Left lobe of liver (tissue), 2 donors: ENCODE data around the gene RAMP2. TPM values are rescaled to one million over a fixed set of nuclear protein-coding genes. Genes with fewer than 3 reads are reported as not detected.
"Not testable (repeated sequence)": the region's sequence is repeated elsewhere in the genome, so short reads cannot be mapped to it uniquely, and the experiment has no call there.

Experiments used
- ATAC-seq: fragments of 200-7000 bp; cut with Tn5 transposase; one replicate; pipeline ENCODE4 v1.9.1; 2020; ENCODE audit warnings: mild to moderate bottlenecking, moderate library complexity
- DNase-seq: peaks from one replicate; pipeline ENCODE4 v3.0.0-alpha.2; 2020; ENCODE audit warnings: low spot score
- total RNA-seq: library from RNA; stranded (reverse); gene quantifications from one replicate; pipeline ENCODE4 v1.2.1, GENCODE V29; 2021
- donor health status: DM: no; HTN: no; CAD: no; lungs with moderate emphysema.
- donor health status: DM: no; HTN: yes; CAD: no.

Gene RAMP2, protein sequence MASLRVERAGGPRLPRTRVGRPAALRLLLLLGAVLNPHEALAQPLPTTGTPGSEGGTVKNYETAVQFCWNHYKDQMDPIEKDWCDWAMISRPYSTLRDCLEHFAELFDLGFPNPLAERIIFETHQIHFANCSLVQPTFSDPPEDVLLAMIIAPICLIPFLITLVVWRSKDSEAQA
- total RNA-seq = 3.4 TPM

DNA sequence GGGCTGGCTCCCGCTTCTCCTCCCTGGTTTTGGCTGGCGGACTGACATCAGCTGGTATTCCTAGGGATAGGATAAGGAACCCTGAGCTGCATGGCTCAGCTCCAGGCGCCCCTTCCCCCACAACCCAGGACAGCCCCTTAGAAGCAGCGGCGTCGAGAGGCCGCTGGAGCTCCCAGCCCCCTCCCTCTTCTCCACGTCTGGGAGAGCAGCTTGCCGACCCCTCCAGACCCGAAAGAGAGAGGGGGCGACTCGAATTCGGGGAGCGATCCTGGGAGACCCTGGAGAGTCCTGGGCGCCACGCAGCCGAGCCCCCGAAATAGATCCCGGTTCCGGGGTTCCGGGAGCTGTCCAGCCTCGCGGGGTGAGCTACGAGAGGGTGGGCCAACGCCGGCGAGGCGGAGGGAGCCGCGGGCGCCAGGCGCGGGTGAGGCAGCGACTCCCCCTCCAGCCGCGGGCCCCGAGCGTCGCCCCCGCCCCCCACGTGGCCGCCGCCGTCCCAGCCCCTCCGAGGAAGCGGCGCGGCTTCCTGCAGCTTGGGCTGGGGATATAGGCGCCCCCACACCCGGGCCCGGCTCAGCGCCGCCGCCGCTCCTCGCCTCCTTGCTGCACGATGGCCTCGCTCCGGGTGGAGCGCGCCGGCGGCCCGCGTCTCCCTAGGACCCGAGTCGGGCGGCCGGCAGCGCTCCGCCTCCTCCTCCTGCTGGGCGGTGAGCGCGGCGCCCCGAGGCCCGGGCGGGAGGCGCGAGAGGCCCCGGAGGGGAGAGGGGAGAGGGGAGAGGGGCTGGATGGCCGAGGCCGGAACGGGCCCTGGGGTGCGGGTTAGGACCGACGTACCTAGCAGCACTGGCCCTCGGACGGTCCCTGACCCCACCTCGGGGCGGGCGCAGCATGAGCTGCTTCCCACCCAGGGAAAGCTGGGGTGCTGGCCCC, at the start of gene RAMP2:
Gene RAMP2 (plus strand): TSS at position 576 of the 930 bp plus-strand sequence. CDS start 35 bp downstream, at position 611.
- no peak for DNase-seq
- peak; percentile 51 for ATAC-seq

DNA sequence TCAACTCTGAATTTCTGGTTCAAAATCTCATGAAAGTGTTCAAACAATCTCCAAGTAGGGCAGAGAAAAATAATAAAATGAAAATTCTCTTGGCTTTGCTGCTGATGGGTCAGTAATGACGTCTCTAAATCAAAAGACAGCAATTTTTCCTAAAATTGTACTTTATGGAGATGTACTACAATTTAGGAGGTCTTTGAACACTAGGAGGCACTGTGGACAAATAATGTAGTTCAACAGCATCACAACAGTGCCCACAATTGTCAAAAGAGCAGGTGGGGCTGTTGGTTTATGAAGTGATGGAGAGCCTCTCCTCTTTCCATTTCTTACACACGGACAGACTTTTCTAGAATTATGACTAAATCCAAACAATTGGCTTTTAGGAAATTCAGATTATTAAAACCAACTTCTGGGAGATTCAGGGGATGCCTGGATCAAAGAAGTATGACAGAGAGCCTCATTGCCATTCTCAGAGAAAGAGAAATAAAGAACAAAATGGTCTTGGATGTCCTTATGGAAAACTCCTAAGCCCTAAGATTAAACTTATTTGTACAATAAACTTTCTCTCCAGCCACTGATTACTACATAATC, 39.9 kb upstream of the RAMP2 start:
- DNase-seq = no peak
- ATAC-seq = peak; percentile 92

DNA sequence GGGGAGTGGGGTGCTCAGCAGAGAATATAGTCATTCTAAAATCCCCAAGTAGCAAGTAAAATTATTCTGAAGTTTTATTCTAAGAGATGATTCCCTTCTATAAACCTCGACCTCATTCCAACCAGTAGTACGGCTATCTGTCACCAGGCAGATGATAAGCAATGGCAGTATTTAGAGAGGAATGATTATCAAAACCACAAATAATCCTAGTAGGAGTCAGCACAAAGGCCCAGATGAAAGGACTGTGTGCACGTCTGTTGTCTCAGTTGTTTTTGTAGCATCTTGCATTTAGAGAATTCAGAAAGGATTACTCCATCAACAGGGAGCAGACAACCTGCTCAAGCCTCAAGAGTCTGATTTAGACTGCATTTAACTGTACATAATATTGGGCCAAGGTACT, 37.4 kb upstream of the RAMP2 start:
- ATAC-seq (no peak), DNase-seq (no peak)

DNA sequence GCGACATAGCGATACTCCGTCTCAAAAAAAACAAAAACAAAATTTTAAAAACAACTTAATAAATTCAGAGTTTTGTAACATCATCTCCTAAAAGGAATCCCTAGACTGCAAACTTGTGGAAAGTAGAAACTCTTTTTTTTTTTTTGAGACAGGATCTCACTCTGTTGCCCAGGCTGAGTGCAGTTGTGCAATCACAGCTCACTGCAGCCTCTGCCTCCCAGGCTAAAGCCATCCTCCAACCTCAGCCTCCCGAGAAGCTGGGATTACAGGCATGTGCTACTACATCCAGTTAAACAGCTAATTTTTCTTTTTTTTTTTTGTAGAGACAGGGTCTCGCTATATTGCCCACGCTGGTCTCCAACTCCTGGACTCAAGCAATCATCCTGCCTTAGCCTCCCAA, 35.9 kb upstream of the RAMP2 start:
- DNase-seq = no peak
- ATAC-seq = no peak

DNA sequence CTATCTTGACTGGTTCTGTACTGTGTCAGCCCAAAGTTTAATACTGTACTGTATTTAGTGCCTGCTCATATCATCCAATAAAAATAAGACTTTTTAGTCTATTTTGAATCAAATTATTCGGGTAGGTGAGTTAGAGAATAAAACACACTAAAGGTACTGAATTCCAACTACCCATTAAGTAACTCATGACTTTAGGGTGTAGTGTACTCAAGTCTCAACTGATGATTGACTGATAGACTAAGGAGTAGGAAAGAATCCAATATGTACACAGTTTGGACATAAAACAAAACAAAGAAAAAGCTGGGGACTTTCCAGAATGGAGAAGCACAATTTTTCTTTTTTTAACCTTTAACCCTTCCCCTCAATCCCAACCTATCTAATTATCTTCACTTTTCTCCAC, 20.3 kb upstream of the RAMP2 start:
- DNase-seq (no peak), ATAC-seq (no peak)

DNA sequence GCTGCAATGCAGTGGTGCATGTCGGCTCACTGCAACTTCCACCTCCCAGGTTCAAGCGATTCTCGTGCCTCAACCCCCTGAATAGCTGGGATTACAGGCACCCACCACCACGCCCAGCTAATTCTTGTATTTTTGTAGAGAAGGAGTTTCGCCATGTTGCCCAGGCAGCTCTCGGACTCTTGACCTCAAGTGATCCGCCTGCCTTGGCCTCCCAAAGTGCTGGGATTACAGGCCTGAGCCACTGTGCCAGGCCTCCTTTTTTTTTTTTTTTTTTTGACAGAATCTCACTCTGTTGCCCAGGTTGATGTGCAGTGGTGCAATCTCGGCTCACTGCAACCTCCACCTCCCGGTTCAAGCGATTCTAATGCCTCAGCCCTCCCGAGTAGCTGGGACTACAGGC, 18.1 kb upstream of the RAMP2 start:
- ATAC-seq, DNase-seq: not testable (repeated sequence)

DNA sequence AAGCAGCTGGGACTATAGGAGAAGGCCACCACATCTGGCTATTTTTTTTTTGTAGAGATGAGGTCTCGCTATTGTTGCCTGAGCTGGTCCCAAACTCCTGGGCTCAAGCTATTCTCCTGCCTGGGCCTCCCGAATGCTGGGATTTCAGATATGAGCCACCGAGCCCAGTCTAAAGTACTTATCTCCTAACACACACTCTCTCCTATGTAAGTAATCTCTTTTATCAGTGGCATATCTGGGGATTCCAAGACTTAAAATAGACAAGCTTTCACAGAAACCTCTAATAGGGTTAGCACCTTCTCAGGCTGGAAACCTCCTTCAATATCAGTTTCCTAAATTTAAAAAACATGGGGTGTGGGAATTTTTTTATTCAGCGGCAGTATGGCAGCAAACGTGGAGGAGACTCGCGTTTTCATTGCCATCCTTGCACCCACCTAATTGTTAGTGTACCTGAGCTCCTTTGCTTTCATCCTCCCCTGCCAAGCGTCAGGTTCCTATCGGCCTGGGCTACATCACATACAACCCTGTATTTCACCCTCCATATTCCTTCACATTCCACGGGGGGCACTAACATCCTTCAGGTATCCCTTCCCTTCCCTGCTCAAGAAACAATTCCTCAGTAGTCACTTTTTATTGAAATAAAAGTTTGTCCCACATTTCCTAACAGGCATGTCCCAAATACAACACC, 17.3 kb upstream of the RAMP2 start:
- ATAC-seq = no peak

DNA sequence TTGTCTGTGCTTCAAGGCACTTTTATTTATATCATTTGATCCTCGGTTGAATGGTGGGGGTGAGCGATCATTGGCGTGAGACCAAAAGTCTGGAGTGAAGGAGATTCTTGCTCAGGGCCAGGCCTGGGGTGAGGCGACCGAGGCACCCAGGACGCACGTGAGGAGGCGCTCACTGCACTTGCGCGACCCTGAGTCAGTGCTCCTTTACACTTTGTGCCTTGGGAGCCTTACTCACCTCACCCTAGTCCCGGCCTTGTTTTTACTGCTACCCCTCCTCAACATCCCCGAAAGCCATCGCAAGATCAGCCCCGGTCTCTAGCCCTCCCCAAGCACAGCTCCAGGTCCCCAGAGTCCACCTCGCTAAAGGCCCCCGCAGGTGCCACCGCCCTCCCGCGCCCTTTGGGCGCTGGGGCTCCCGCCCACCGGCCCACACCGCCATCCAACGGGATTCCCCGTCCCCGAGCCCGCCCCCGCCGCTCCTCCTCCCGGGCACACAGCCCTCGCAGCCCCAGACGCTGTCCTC, 16.7 kb upstream of the RAMP2 start:
- peak; percentile 88 for DNase-seq
- ATAC-seq = peak; percentile 91

More for the DNA sequence above, 17.3 kb upstream of the RAMP2 start:
- DNase-seq = no peak

DNA sequence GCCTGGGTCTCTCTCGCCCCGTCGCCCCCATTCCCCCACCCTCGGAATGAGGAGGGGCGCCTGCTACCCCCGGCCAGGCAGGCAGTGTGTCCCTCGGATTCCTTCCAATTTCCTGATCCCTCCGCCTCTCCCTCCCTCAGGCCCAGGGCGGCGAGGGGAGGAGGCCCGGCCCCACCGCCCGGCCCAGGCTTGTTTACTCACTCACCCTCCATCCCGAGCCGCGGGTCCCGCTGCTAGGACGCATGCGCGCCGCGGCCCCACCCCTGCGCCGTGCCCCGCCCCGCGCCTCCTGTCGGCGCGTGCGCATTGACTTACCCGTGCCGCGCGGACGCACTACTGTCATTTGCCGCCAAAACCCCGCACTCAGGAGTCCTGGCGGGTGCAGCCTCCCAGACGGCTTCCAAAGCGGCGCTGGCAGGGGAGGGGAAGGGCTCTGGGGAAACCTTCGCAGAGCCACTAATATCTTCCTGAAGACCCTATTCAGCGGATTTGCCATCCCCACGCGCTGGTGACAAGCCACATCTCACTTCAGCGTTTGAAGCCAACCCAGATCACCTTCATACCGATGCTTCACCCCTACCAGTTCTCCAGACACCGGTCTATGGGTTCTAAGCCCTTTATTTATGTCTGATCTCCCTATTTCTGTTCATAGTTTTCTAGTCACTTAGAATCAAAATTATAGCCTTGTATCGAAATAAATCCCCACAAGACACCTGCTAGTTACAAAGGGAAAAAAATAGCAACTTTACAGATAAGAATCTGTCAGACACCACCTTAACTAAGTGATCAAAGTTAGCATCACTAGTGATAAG, 16.0 kb upstream of the RAMP2 start, which contains the start of gene EZH1:
Gene EZH1 (minus strand): TSS at position 235 of the 812 bp plus-strand sequence. CDS start 16,099 bp downstream, outside the sequence.
- peak; percentile 93 for DNase-seq
- ATAC-seq = peak; percentile 90

DNA sequence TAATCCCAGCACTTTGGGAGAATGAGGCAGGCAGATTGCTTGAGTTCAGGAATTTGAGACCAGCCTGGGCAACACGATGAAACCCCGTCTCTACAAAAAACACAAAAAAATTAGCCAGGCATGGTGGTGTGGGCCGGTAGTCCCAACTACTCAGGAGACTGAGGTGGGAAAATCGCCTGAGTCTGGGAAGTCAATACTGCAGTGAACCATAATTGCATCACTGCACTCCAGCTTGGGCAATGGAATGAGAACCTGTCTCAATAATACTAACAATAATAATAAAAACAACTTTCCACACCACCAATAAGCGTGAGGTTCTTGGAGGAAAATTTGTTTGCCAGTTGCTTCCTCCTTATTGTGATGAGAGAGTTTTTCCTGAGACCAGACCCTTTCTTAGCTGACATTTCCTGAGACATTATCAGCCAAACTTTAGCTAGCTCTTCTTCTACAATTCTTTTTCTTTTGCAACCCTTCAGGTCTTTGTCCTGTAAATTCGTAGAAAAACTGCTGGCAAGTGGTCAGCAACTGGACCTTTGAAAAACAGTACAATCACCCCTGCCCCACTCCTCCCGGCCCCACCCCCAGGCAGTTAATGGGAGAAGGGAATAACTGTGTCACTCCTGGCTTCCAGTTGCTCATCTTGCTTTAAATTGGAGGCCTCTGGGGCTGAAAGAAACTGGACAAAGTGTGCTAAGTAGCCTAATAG, 12.7 kb upstream of the RAMP2 start:
- DNase-seq = no peak
- no peak for ATAC-seq

DNA sequence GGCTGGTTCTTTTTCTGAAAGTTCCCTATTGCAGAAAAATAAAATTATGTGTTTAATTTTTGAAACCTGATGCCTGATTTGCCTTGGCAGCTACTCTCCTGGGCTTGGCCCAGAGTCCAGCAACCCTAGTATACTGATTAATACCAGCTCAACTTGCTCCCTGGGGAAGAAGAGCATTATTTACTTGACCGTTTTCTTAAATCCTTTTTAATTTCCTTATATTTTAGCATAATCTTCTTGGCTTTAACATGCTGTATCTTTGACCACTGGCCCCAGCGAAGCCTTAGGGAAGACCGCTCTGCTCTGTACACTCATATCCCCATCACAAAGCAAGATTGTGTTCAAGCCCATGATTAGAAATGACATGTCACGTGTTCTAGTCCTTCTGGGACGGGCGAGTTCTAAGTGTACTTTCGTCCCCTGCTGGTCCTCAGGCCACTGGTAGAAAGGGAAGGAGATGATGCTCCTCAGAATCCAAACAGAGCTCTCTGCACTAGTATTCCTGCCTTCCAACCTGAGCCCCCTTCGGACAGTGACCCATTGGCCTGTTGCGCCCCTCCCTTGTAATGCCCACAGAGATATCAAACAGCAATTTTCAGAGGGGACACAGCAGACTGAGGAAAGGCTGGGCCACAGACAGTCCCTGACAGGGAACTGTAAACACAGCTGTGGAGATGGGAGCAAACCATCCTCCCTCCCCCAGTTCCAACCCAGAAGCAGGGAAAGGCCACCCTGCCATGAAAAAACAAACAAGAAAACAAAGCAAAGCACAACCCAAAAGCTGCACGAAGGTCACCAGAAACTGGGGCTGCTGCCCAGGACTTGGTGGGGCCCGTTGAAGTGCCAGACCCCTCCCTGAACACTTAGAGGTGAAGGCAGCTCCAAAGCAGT, 11.9 kb upstream of the RAMP2 start:
- DNase-seq (no peak), ATAC-seq (no peak)

DNA sequence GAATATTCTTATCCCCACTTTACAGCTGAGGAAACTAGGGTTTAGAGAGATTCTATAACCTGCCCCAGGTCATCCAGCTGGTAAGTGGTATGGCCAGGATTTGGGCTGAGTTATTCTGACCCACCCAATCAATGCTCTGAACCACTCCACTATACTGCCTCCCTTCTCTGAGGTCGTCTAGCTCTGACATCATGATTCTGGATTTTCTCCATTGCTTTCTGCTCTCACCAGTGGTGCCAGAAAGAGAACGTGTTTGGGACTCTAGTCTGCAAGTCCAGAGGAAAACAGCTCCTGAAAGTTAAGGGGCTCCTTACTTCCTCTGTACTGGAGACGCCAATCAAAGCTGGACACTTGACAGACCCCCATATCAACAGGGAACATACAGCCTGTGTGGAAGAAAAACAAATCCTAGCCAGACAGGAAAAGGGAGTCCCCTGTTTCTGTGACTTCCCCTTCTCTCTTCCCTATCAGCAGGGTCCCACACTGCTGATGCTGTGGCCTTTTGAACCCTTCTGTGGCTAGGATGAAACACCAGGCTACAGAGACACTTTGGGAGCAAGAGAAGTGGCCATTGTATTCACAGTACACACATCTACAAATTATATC, 10.2 kb upstream of the RAMP2 start:
- DNase-seq (no peak), ATAC-seq (peak; percentile 54)

DNA sequence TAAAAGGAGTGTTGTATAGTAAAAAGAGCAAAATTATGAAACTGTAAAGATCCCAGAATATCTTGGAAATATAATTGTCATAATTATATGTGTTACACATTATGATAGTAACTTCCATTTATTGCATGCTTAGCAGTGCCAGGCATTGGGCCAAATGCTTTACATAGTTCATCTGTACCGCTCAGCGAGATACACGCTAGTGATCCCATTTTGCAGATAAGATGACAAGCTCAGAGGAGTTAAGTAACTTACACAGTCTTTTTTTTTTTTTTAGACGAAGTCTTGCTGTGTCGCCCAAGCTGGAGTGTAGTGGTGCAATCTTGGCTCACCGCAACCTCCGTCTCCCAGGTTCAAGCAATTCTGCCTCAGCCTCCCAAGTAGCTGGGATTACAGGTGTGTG, 9.4 kb upstream of the RAMP2 start:
- no peak for ATAC-seq

DNA sequence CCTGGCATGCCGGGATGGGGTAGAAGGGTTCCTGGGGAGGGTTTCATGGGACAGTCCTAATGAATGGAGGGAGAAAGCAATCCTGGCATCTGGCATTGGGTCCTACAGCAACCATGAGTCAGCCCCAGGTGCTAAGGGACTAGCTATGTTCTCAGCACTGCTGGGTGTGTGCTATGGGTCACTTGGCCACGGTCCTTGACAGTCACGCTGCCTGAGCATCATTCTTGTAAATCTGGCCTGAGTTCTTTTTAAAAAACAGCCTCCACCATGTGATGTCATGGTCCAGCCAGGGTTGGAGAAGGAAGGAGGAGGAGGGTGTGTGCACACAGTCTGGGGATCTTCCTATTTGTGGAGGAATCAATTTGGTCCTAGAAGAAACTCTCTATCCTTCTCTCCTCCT, 6.2 kb upstream of the RAMP2 start:
- ATAC-seq (no peak), DNase-seq (no peak)

More for the DNA sequence above, 9.4 kb upstream of the RAMP2 start:
- no peak for DNase-seq

DNA sequence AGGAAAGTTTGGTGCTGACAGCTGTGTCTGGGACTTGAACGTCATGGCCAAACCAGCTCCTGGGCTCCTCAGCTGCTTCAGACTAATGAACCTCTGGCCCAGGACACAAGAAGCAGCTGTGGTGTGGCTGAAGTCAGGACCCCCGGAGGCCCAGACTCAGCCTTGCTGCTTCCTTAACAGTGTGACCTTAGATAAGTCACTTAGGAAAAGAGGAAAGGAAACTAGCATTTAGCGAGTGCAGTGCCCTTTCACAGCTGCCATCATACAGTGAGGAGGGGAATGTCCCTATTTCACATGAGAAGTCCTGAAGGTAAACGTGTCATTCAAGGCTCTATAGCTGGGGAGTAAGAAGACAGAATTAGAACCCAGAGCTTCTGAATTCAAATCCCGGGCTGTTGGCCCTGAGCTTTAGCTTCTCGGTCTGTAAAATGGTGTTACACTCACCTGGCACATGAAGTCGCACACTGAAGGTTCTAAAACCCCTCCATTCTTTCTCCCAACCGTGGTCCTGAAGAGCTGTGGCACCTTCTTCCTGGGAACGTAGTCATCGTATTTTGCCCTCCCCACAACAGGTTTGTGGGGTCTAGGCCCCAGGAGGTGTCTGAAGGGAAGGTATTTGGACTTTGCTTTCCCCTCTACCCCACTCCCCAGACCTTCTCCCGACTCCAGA, 910 bp upstream of the RAMP2 start:
- DNase-seq (no peak), ATAC-seq (no peak)

DNA sequence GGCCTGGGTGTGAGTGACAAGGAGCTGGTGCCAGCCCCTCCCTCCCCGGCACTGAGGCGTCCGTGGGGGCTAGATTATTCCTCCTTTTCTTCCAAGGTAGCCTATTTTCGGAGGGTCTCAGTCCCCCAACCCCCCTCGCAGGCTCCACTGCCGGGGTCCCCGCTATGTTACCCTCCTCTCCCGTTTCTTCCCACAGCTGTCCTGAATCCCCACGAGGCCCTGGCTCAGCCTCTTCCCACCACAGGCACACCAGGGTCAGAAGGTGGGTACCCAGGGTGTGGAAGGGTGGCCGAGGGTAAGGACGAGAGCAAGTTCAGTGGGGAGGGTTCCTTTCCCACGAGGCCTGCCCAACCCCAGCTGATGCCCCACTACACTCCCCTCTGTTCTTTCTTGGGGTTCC, 611 bp downstream of the RAMP2 start:
- no peak for ATAC-seq
- no peak for DNase-seq

DNA sequence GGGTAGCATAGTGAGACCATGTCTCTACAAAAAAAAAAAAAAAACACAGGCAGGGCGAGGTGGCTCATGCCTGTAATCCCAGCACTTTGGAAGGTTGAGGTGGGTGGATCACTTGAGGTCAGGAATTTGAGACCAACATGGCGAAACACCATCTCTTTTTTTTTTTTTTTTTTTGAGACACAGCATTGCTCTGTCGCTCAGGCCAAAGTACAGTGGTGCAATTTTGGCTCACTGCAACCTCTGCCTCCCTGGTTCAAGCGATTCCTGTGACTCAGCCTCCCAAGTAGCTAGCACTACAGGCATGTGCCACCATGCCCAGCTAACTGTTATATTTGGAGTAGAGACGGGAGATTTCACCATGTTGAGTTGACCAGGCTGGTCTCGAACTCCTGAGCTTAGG, 5.1 kb downstream of the RAMP2 start:
- ATAC-seq = peak; percentile 12
- no peak for DNase-seq
